AG20443 (cell line): ENCODE results near the gene ADAMTS17.

Experiments
- DNase-seq: peaks from one replicate; pipeline ENCODE4 v3.0.0; 2012; ENCODE audit warnings: low spot score, mixed read lengths

ADAMTS17 gene

DNA sequence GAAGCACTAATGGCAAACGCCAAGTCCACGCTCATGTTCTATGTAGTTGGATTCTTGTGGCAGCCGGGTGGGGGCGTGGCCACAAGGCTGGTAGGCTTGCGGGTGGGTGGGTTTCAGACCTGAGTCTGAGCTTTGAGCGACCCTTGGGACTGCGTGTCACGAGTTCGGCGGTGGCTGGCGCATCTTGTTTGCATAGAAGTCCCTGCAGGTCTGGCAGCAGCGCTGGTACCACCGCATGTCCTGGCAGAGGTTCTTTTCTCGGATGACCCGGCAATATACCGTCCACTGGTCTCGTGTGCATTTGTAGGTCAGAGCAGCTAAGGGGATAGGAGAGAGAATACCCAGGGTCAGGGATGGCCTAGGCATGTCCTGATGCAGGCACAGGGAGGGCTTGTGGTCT, 367.5 kb downstream of the ADAMTS17 start:
- DNase-seq = no peak

DNA sequence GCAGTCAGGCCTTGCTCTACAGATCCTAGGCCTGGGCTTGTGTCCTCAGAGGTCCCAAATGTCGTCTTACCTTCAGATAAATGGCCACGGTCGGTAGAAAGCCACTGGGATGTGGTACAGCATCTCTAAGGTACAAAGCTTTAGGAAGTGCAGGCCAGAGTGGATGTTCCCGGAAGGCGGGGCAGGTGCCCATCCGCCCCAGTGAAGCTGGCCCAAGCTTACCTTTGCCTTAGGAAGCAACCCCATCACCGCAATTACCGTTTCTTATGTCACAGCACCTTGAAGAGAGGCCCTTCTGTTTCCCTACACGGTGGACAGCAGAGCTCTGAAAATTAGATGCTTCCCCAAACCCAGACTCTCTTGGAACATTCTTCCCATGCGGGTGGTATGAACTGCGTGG, 368.4 kb downstream of the ADAMTS17 start:
- no peak for DNase-seq

- no peak for DNase-seq
These were observed 370.8 kb downstream of the ADAMTS17 start for GRCh38 chr15:99970891-99971430.

DNA sequence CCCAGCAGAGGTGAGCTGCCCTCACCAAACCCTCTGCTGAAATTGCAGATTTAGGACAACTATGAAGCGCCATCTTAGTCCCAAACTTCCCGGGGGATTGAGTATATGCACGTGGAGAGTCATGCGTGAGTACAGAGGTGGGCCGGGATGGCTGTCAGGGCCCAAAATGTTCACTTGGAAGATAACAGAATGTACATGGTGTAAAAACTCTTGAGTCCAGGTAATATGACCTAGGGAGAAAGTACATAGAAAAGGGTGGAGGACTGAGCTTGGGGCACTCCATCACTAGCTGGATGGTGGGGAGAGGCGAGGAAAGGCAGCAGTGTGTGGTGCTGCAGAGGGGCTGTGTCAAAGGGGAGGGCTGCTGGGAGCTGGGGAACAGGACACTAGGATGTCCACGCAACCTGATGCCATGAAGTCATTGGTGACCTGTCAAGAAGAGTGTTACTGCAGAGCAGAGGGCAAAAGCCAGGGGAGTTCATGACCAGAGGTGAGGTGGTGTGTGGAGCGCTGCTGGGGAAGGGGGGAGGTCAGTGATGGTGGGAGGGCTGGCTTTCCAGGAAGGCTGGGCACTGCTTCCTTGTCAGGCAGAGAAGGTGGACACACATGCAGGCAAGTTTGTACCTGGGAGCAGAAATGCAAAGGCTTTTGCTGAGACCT, 372.4 kb downstream of the ADAMTS17 start:
- DNase-seq = no peak

GRCh38 chr15:99967841-99968371, 373.9 kb downstream of the ADAMTS17 start:
- no peak for DNase-seq

DNA sequence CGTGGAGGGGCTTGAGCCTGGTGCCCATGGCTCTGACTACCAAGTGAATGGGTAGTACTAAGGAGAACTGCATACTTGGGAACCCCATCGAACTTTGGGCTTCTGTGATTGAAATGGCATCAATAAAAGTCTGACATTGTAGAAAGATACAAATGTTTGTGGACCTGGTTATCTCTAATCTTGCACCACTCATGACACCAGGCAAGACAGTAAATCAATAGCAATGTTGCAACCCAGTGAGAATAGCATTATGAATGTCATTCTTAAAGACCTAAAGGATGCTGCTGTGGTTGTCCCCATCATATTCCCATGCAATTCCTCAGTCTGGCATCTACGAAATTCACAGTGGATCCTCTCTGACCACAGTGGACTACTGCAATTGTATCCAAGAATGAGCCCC, 375.0 kb downstream of the ADAMTS17 start:
- DNase-seq = no peak

DNA sequence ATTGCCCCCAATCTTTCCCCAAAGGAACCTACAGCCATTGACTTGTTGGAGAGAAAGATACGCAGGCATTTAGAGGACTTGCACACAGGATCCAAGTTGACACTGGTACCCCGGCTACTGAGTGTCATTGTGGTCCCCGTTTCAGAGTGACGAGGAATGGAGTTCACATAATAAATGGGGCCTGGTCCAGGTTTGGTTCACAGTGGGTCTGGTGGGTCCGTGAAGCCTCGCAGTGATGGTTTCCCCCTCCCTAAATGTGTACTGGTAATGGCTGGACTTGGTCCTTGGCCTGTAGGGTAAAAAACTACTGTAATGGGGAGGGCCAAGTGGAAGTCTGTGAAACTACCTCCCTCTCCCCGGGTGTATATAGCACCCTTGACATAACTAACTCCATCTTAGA, 376.4 kb downstream of the ADAMTS17 start:
- DNase-seq = no peak

DNA sequence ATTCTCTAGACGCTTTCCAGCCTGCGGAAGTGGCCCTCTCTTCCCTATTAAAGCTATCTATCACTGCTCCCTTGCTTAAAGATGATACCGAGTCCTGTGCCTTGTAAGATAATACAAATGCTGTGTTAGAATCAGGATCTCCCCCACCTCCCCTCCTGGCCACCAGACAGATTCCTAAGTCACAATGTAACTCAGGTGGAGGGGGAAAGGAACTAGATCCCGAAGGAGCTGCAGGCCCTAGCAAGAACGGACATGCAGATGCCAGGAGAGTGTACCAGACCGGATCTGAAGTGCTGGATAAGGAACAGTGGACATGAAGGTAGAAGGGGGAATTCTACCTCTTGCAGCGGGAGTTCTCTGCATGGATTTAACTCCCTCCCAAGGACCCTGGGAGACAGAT, 377.8 kb downstream of the ADAMTS17 start:
- no peak for DNase-seq

- no peak for DNase-seq
These were observed 378.5 kb downstream of the ADAMTS17 start for GRCh38 chr15:99963096-99963825.

DNA sequence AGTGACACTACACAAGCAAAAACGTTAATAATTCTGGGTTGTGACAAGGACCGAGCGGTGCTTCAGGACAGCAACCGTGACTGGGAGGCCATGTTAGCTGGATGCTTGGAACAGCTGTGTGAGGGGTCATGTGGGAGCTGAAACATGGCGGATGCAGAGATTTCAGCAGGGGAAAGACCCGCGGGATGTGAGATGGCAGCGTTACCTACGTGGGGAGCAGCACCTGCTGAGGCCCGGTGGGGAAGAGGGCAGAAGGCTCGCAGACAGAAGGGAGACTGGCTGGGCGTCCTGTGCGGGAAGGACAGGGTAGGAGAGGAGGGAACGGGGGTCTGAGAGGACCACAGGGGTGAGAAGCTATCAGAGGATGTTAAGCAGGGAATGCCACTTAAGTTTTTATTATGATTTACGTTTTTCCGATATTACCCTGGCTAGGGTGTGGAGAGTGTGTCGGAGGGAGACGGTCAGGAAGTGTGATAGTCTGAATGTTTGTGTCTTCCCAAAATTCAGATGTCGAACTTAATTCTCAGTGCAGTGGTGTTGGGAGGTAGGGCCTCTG, 379.7 kb downstream of the ADAMTS17 start:
- DNase-seq = no peak

GRCh38 chr15:99961011-99961441, 380.7 kb downstream of the ADAMTS17 start:
- peak; percentile 4 for DNase-seq

DNA sequence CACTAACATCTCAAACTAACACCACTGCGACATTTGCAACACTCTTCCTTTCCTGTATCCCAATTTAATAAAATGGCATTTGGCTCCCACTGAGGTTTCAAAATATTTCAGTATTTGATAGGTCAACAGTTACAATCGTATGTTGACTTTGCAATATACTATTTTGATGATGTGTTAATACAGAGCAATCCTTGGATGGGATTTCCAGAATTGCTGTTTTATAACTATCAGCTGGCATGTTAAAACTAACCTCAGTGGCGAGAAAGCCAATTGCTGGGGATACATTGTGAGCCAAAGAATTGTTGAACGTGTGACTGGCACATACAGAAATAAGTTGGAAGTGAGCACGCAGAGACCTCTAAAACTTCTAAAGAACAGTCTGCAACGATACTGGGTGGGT, 382.4 kb downstream of the ADAMTS17 start:
- DNase-seq = no peak

DNA sequence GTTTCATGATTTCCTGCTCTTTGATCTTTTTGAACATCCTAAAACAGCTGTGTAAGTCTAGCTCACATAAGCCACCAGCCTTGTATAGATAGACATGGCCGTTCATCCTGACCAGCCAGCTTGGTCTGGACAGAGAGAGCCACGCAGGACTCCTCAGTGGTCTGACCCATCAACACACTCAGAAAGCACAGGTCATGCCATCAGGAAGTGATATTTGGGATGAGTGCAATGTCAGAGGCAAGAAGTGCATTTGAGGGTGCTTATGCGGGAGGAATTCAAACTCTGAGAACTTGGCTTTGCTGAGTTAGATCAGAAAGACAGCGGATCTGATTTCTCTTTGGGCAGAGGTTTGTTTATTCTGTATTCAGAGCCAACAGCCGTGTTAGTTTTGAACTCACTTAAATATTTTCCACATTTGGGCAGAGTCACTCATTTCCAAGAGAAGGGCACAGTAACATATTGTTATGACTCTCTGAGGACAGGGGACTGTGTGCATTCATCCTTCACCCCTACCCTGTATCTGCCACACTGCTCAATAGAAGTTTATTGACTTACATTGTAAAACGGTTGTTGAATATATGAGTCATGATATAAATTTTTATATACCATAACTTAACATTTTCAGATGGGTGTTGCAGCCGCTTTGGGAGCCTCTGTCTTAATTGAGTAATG, 383.2 kb downstream of the ADAMTS17 start:
- DNase-seq = peak; percentile 2

- DNase-seq = no peak
These were observed 384.1 kb downstream of the ADAMTS17 start for GRCh38 chr15:99957642-99958013.

DNA sequence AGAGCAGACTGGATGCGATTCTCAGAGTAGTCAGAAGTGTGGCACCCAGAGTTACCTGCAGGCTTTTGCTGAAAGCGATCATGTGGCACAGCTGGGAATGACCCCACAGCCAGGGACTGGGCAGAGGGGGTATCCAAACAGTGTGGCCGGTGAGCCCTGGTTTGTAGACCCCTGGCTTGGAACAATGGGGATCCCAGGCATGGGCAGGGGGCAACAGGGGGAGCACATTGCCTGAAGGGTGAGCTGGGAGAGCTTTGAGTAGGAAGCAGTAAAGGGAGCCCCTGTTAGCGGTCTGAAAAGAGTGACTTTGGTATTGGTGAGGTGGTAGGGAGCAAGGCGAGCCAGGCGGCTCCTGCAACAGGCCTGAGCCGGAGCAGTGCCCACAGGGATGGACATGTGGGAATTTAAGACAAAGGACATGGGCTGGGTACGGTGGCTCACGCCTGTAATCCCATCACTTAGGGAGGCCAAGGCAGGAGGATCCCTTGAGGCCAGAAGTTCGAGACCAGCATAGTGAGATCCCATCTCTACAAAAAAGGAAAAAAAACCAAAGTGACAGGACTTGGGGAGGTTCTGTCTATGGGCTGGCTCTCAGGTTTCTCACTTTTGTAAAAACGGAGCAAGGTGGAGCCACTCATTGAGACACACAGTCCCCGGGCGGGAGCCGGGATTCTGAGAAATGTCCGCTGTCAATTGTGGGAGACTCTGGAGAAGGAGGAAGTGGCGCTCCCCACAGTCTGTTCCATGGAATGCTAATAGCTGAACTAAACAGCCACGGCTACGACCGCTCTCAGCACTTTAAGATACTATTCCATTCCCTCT, 384.7 kb downstream of the ADAMTS17 start:
- peak; percentile 3 for DNase-seq

GRCh38 chr15:99956022-99956775, 385.6 kb downstream of the ADAMTS17 start:
- DNase-seq = peak; percentile 3

- no peak for DNase-seq
These were observed 386.2 kb downstream of the ADAMTS17 start for GRCh38 chr15:99955532-99955931.

DNA sequence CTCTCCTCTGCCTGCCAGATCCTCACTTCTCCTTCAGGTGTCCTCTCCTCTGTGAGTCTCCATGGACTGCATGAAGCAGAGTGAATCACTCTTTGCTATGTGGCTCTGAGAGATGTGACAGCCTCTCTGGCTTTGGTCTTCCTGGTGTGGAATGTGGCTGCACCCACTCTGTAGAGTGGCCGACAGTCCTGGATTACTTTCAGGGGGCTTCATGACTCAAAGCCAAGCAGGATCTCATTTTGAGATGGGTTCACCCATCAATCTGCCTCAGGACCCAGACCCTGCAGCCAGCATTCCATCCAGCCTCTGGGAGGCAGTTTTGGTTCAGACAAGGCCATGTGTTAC, 386.6 kb downstream of the ADAMTS17 start:
- peak; percentile 4 for DNase-seq

GRCh38 chr15:99954361-99955180, 387.2 kb downstream of the ADAMTS17 start:
- peak; percentile 5 for DNase-seq

DNA sequence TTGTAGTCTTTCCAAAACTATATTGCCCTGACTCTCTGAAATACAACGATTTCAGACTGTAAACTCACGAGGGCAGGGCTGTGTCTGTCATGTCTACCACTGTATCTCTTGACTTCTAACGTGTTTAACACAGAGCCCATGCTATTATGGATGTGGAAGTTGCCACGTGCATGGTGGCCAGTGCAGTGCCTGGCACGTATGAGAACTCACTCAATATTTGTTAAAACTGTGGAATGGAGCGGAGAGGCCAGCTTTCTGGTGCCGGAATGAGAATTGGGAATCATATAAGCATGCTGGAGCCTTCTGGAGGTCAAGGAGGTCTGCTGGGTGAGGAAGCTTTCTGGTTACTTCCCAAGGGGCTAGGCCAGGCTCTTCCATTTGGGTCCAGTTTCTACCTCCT, 387.9 kb downstream of the ADAMTS17 start:
- DNase-seq = no peak
